ENCODE data around the gene PTH1R. TPM values are rescaled to one million over a fixed set of nuclear protein-coding genes. Genes with fewer than 3 reads are reported as not detected.
A peak's percentile ranks its signal among the peaks of the same experiment; 100 is the strongest.

The PTH1R gene
- total RNA-seq, 4 donors from 2014 or later, result 7.8 to 18.5 (median 14.5) TPM

DNA sequence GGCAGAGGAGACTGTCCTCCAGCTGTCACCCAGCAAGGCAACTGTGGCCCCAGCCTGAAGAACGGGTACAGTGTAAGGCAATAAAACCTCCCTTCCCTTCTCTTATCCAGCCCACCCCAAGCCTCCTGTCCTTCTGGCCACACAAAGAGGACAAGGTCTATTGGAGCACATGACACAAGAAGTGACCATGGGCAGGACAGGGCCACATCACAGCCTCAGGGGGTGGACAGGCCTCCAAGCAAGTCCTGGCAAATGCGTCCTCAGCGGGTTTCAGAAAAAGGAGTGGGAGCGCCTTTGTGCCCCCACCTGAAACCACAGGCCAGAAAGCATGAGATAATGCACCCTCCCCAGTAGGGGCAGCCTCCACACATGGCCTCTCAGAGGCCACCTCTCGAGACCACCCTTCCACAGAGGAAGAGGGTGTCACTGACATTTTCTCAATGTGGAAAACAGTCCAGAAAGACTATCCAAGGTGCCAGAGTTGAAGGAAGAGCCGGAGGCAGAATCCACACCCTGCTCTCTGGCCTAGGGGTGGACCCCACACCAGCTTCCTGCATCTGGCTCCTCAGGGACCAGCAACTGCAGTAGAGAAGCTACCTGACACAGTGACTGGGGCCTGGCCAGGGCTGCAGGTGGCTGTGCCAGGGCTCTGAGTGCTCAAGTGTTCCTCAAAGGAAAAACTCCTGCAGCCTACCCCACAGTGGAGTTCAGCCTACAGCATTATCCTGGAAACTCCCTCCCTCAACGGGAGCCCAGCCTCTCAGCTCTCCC, 55.1 kb downstream of the PTH1R start:
- Histone ChIP-seq H3K4me1 (peaks cover 30 to 100% (median 86%) of the 10 kb centered on the region in 3 donors), H3K4me3 (no peak overlapping the region), H3K27ac (peak overlapping the region; percentile 2 to 89 (median 84)), H3K36me3 (peaks cover 0 to 7% of the 10 kb centered on the region in 2 donors), H3K9me3 (no peaks in the 10 kb centered on the region), H3K27me3 (no peaks in the 10 kb centered on the region)
- no peak for TF ChIP-seq POLR2AphosphoS5 (IDR thresholded peaks at IDR 0.05)
- TF ChIP-seq EP300 (IDR thresholded peaks at IDR 0.05), result no peak
- TF ChIP-seq CTCF (IDR thresholded peaks at IDR 0.05), result no peak
- TF ChIP-seq POLR2A (IDR thresholded peaks at IDR 0.05), result no peak
- 67% methylated on average over 1 of the region's 7 CpGs; no CpG with 5 or more reads in 1 of the 2 donors for WGBS, 2 donors (ENCODE audit: low coverage in 1 of 2)
- ATAC-seq, result no peak

DNA sequence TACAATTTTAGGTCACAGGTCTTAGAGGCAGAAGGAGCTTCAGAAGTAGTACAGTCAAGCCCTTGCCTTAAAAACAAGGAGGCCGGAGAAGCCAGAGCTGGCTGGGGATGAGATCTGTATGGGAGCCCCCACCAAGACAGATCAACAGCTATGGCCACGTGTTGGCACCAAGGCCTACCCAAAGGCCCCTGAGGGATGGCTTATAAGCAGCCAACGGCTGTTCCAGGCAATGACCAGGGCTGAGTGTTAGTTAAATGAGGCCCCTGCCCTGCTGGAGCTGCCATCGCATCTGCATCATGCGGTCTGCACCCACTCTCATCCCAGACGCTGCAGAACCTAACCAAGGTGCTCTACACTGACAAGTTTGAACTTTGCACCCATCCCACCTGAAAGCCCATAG, 55.7 kb downstream of the PTH1R start:
- H3K36me3 ChIP-seq, result peaks cover 0 to 3% of the 10 kb centered on the region in 2 donors
- TF ChIP-seq POLR2A (IDR thresholded peaks at IDR 0.05), result no peak
- no peak for TF ChIP-seq EP300 (IDR thresholded peaks at IDR 0.05)
- TF ChIP-seq POLR2AphosphoS5 (IDR thresholded peaks at IDR 0.05), result no peak
- no peak for TF ChIP-seq CTCF (IDR thresholded peaks at IDR 0.05)
- H3K4me3 ChIP-seq, result no peak overlapping the region
- no peaks in the 10 kb centered on the region for H3K27me3 ChIP-seq
- H3K9me3 ChIP-seq, result no peaks in the 10 kb centered on the region
- peaks cover 30 to 100% (median 80%) of the 10 kb centered on the region in 3 donors for H3K4me1 ChIP-seq
- H3K27ac ChIP-seq, result peak overlapping the region in 3 of 4 donors; percentile 83 to 89 (median 86)
- ATAC-seq, result no peak
- WGBS, 2 donors (ENCODE audit: low coverage in 1 of 2), result 0% methylated on average over 1 of the region's 6 CpGs; no CpG with 5 or more reads in 1 of the 2 donors

- H3K4me3 ChIP-seq, result no peak overlapping the region
- no peaks in the 10 kb centered on the region for H3K9me3 ChIP-seq
- peak overlapping the region; percentile 54 to 90 (median 84) for H3K27ac ChIP-seq
- WGBS, 2 donors (ENCODE audit: low coverage in 1 of 2), result 46% methylated on average over 2 of the region's 2 CpGs; no CpG with 5 or more reads in 1 of the 2 donors
- peaks cover 0 to 3% of the 10 kb centered on the region in 2 donors for H3K36me3 ChIP-seq
- H3K27me3 ChIP-seq, result no peaks in the 10 kb centered on the region
- no peak for ATAC-seq
- H3K4me1 ChIP-seq, result peaks cover 30 to 100% (median 75%) of the 10 kb centered on the region in 3 donors
- TF ChIP-seq POLR2A (IDR thresholded peaks at IDR 0.05) (no peak), POLR2AphosphoS5 (IDR thresholded peaks at IDR 0.05) (no peak), CTCF (IDR thresholded peaks at IDR 0.05) (no peak), EP300 (IDR thresholded peaks at IDR 0.05) (no peak)
These were observed 56.6 kb downstream of the PTH1R start for GRCh38 chr3:46934072-46934471.

DNA sequence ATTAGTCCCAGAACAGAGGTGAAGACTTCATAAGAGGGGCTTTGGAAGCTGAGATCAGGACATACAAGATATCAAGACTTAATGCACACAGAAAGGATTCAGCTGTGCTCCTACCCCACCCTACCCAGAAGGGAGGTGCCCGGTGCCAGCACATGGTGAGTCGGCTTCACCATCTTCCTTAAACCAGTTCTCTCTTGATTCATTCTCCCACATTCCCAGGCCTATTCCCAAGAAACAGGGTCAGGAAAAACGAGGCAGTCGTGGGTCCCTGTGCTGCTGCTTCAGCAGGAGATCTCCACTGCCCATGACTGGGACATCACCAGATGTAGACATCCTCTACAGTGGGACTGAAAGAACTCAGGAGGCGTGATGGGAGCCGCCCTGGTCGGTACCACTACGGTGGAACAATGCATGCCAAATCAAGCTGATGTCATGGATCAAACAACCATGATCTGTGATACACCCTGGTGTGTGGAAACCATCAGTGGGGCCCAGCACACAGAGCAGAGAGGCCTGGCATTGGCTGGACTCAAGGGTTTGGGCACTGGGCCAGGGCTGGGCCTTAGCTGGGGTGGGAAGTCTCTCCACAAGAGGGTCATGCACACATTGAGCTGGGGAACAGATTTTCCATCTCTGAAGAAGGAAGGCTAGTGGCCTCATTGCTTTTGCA, 57.1 kb downstream of the PTH1R start:
- H3K27ac ChIP-seq, result peak overlapping the region; percentile 54 to 90 (median 84)
- no peaks in the 10 kb centered on the region for H3K27me3 ChIP-seq
- no peak overlapping the region for H3K4me3 ChIP-seq
- H3K9me3 ChIP-seq, result no peaks in the 10 kb centered on the region
- H3K4me1 ChIP-seq, result peaks cover 30 to 100% (median 69%) of the 10 kb centered on the region in 3 donors
- WGBS, 2 donors (ENCODE audit: low coverage in 1 of 2), result 54 to 58% methylated on average over 2 to 4 of the region's 8 CpGs
- H3K36me3 ChIP-seq, result peaks cover 0 to 8% of the 10 kb centered on the region in 2 donors
- no peak for ATAC-seq
- TF ChIP-seq CTCF (IDR thresholded peaks at IDR 0.05), result no peak
- no peak for TF ChIP-seq EP300 (IDR thresholded peaks at IDR 0.05)
- no peak for TF ChIP-seq POLR2A (IDR thresholded peaks at IDR 0.05)
- no peak for TF ChIP-seq POLR2AphosphoS5 (IDR thresholded peaks at IDR 0.05)

Data from gastroesophageal sphincter (tissue), 4 donors.